ENCODE results near the gene PFDN4.

Gene PFDN4

GRCh38 chr20:54215157-54215789 lies 7.4 kb downstream of the PFDN4 start:
- TF ChIP-seq CTCF (IDR thresholded peaks at IDR 0.05; ENCODE audit: low read depth, low read length) = no peak
- H3K4me3 ChIP-seq (ENCODE audit: low read depth, low read length) = no peak overlapping the region
- in situ Hi-C loops (cut with HindIII; ENCODE audit: low sequenced_read_pairs) = no loop called here
- DNase-seq (ENCODE audit: low read depth, low spot score) = no peak

GRCh38 chr20:54217762-54218161 lies 9.9 kb downstream of the PFDN4 start:
- in situ Hi-C loops (cut with HindIII; ENCODE audit: low sequenced_read_pairs) = no loop called here
- no peak overlapping the region for H3K4me3 ChIP-seq (ENCODE audit: low read depth, low read length)
- no peak for TF ChIP-seq CTCF (IDR thresholded peaks at IDR 0.05; ENCODE audit: low read depth, low read length)
- DNase-seq (ENCODE audit: low read depth, low spot score) = no peak

GRCh38 chr20:54218470-54218869 lies 10.6 kb downstream of the PFDN4 start:
- in situ Hi-C loops (cut with HindIII; ENCODE audit: low sequenced_read_pairs) = no loop called here
- no peak overlapping the region for H3K4me3 ChIP-seq (ENCODE audit: low read depth, low read length)
- no peak for DNase-seq (ENCODE audit: low read depth, low spot score)
- no peak for TF ChIP-seq CTCF (IDR thresholded peaks at IDR 0.05; ENCODE audit: low read depth, low read length)

- peak; percentile 52 for DNase-seq (ENCODE audit: low read depth, low spot score)
- peak; percentile 57 for TF ChIP-seq CTCF (IDR thresholded peaks at IDR 0.05; ENCODE audit: low read depth, low read length)
Observed at GRCh38 chr20:54219751-54220426, 12.0 kb downstream of the PFDN4 start.

GRCh38 chr20:54220722-54221121 lies 12.8 kb downstream of the PFDN4 start:
- no peak for TF ChIP-seq CTCF (IDR thresholded peaks at IDR 0.05; ENCODE audit: low read depth, low read length)
- no peak overlapping the region for H3K4me3 ChIP-seq (ENCODE audit: low read depth, low read length)
- in situ Hi-C loops (cut with HindIII; ENCODE audit: low sequenced_read_pairs) = no loop called here

More at GRCh38 chr20:54219751-54220426, 12.0 kb downstream of the PFDN4 start:
- in situ Hi-C loops (cut with HindIII; ENCODE audit: low sequenced_read_pairs) = no loop called here
- H3K4me3 ChIP-seq (ENCODE audit: low read depth, low read length) = no peak overlapping the region

GRCh38 chr20:54221353-54221752 lies 13.5 kb downstream of the PFDN4 start:
- no peak for DNase-seq (ENCODE audit: low read depth, low spot score)
- H3K4me3 ChIP-seq (ENCODE audit: low read depth, low read length) = no peak overlapping the region
- TF ChIP-seq CTCF (IDR thresholded peaks at IDR 0.05; ENCODE audit: low read depth, low read length) = no peak
- in situ Hi-C loops (cut with HindIII; ENCODE audit: low sequenced_read_pairs) = no loop called here

More at GRCh38 chr20:54220722-54221121, 12.8 kb downstream of the PFDN4 start:
- no peak for DNase-seq (ENCODE audit: low read depth, low spot score)

Measured in astrocyte of the spinal cord (primary cell).